Measurements from ENCODE around the gene SLC6A19.

SLC6A19 gene

GRCh38 chr5:1189269-1189668 lies 12.1 kb upstream of the SLC6A19 start:
- peaks cover 3% of the 10 kb centered on the region for H3K4me1 ChIP-seq (ENCODE audit: low read depth, poor library complexity, severe bottlenecking)
- H3K36me3 ChIP-seq (ENCODE audit: insufficient read depth) = no peaks in the 10 kb centered on the region
- no peaks in the 10 kb centered on the region for H4K20me1 ChIP-seq (ENCODE audit: insufficient read depth)
- no peak overlapping the region for H2AFZ ChIP-seq (ENCODE audit: low read depth)
- TF ChIP-seq, protein P1, sequence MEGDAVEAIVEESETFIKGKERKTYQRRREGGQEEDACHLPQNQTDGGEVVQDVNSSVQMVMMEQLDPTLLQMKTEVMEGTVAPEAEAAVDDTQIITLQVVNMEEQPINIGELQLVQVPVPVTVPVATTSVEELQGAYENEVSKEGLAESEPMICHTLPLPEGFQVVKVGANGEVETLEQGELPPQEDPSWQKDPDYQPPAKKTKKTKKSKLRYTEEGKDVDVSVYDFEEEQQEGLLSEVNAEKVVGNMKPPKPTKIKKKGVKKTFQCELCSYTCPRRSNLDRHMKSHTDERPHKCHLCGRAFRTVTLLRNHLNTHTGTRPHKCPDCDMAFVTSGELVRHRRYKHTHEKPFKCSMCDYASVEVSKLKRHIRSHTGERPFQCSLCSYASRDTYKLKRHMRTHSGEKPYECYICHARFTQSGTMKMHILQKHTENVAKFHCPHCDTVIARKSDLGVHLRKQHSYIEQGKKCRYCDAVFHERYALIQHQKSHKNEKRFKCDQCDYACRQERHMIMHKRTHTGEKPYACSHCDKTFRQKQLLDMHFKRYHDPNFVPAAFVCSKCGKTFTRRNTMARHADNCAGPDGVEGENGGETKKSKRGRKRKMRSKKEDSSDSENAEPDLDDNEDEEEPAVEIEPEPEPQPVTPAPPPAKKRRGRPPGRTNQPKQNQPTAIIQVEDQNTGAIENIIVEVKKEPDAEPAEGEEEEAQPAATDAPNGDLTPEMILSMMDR (conservative IDR thresholded peaks at IDR 0.05; ENCODE audit: low read depth, low read length) = no peak
- no peaks in the 10 kb centered on the region for H3K79me2 ChIP-seq (ENCODE audit: insufficient read depth, low read depth)
- H3K4me2 ChIP-seq = no peak overlapping the region
- no peak overlapping the region for H3K27ac ChIP-seq
- H3K9ac ChIP-seq = no peak overlapping the region
- no peak overlapping the region for H3K4me3 ChIP-seq (IDR thresholded peaks at IDR 0.05; ENCODE audit: insufficient read depth, low read depth, low read length)
- H3K27me3 ChIP-seq (ENCODE audit: insufficient read depth, low read depth) = peaks cover 15% of the 10 kb centered on the region; the same call in 1 of the 2 replicates

DNA sequence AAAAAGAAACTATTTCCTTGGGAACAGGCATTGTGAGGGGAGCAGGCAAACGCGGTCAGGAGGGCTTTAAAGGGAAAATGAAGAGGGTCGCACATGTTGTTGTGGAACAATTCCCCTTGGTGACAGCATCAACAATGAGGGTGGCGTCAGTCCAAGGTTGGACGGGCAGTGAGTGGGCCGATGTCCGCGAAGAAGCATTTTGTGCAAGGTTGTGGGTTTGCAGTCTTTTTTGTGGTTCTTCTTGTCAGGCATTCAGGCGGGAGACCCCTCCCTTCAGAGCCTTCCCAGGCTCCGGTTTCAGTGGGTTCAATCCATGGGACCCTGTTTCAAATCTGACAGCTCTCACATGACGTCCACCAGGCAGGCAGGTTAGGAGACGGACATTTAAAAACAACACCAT lies 11.1 kb upstream of the SLC6A19 start:
- H3K79me2 ChIP-seq (ENCODE audit: insufficient read depth, low read depth) = no peaks in the 10 kb centered on the region
- no peak overlapping the region for H3K4me3 ChIP-seq (IDR thresholded peaks at IDR 0.05; ENCODE audit: insufficient read depth, low read depth, low read length)
- no peak overlapping the region for H3K27ac ChIP-seq
- H3K9ac ChIP-seq = no peak overlapping the region
- no peak overlapping the region for H2AFZ ChIP-seq (ENCODE audit: low read depth)
- H3K4me2 ChIP-seq = no peak overlapping the region
- peaks cover 15% of the 10 kb centered on the region; the same call in 1 of the 2 replicates for H3K27me3 ChIP-seq (ENCODE audit: insufficient read depth, low read depth)
- no peaks in the 10 kb centered on the region for H4K20me1 ChIP-seq (ENCODE audit: insufficient read depth)
- H3K36me3 ChIP-seq (ENCODE audit: insufficient read depth) = no peaks in the 10 kb centered on the region
- TF ChIP-seq, protein P1 (conservative IDR thresholded peaks at IDR 0.05; ENCODE audit: low read depth, low read length) = no peak
- no peaks in the 10 kb centered on the region for H3K4me1 ChIP-seq (ENCODE audit: low read depth, poor library complexity, severe bottlenecking)

DNA sequence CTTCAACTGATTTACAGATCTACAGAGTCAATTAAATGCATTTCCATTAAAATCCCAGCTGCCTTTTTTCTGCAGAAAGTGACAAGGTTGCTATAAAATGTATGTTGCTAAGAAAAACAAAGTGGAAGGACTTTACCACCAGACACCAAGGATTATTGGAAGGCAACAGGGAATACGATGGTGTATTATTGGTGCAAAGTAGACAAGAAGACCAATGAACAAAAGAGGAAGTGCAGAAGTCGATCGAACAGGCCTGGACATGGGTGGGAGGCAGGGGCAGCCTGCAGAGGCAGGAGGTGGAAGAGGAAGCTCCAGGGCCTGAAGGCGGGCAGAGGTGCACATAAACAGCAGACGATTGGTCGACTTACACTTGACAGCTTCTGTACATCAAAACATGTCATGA lies 10.6 kb upstream of the SLC6A19 start:
- H3K4me3 ChIP-seq (IDR thresholded peaks at IDR 0.05; ENCODE audit: insufficient read depth, low read depth, low read length) = no peak overlapping the region
- no peaks in the 10 kb centered on the region for H3K4me1 ChIP-seq (ENCODE audit: low read depth, poor library complexity, severe bottlenecking)
- H3K36me3 ChIP-seq (ENCODE audit: insufficient read depth) = no peaks in the 10 kb centered on the region
- no peak overlapping the region for H2AFZ ChIP-seq (ENCODE audit: low read depth)
- H3K27me3 ChIP-seq (ENCODE audit: insufficient read depth, low read depth) = peaks cover 15% of the 10 kb centered on the region; the same call in 1 of the 2 replicates
- H3K79me2 ChIP-seq (ENCODE audit: insufficient read depth, low read depth) = no peaks in the 10 kb centered on the region
- TF ChIP-seq, protein P1 (conservative IDR thresholded peaks at IDR 0.05; ENCODE audit: low read depth, low read length) = no peak
- H4K20me1 ChIP-seq (ENCODE audit: insufficient read depth) = no peaks in the 10 kb centered on the region
- H3K27ac ChIP-seq = no peak overlapping the region
- H3K4me2 ChIP-seq = no peak overlapping the region
- H3K9ac ChIP-seq = no peak overlapping the region

GRCh38 chr5:1192971-1193590 lies 8.3 kb upstream of the SLC6A19 start:
- Histone ChIP-seq H2AFZ (ENCODE audit: low read depth) (no peak overlapping the region), H3K4me2 (no peak overlapping the region), H3K36me3 (ENCODE audit: insufficient read depth) (no peaks in the 10 kb centered on the region), H3K79me2 (ENCODE audit: insufficient read depth, low read depth) (no peaks in the 10 kb centered on the region), H3K27me3 (ENCODE audit: insufficient read depth, low read depth) (peaks cover 15% of the 10 kb centered on the region; the same call in 1 of the 2 replicates), H3K9ac (no peak overlapping the region), H4K20me1 (ENCODE audit: insufficient read depth) (no peaks in the 10 kb centered on the region), H3K4me1 (ENCODE audit: low read depth, poor library complexity, severe bottlenecking) (no peaks in the 10 kb centered on the region), H3K27ac (no peak overlapping the region), H3K4me3 (IDR thresholded peaks at IDR 0.05; ENCODE audit: insufficient read depth, low read depth, low read length) (no peak overlapping the region)
- TF ChIP-seq, protein P1 (conservative IDR thresholded peaks at IDR 0.05; ENCODE audit: low read depth, low read length) = no peak

Data from KMS-11 (cell line).